Right cardiac atrium (tissue), 5 donors: ENCODE data around the gene ESR2. TPM values are rescaled to one million over a fixed set of nuclear protein-coding genes. Genes with fewer than 3 reads are reported as not detected.
"Not testable (repeated sequence)": the region's sequence is repeated elsewhere in the genome, so short reads cannot be mapped to it uniquely, and the experiment has no call there.

Experiments used
- ATAC-seq, 2 donors: fragments of 200-7000 bp; cut with Tn5 transposase; one replicate each; pipeline versions ENCODE4 v1.8.0 to v1.9.1; 2020; ENCODE audit warnings: moderate library complexity in 2 of 2, mild to moderate bottlenecking in 1 of 2
- DNase-seq, 3 donors: peaks; one replicate each; pipeline ENCODE4 v3.0.0-alpha.2; 2020
- H3K27ac ChIP-seq: one replicate; pipeline ENCODE4 v1.5.1; 2013; ENCODE audit warnings: mild to moderate bottlenecking, low read length, control low read depth, moderate library complexity
- H3K27me3 ChIP-seq: one replicate; pipeline ENCODE4 v1.6.1; 2013; ENCODE audit not compliant: control insufficient read depth, insufficient read depth
- H3K4me1 ChIP-seq: one replicate; pipeline ENCODE4 v1.6.1; 2013; ENCODE audit warnings: low read length; ENCODE audit not compliant: control insufficient read depth, insufficient read depth
- H3K4me3 ChIP-seq: one replicate; pipeline ENCODE4 v1.5.1; 2013; ENCODE audit warnings: low read length, control low read depth
- H3K9me3 ChIP-seq: one replicate; pipeline ENCODE4 v1.6.1; 2013; ENCODE audit warnings: low read length; ENCODE audit not compliant: control insufficient read depth
- WGBS: extraction: QIAGEN DNeasy Blood & Tissue Kit; methylation state at CpG from one replicate; pipeline ENCODE4 v1.1.7; 2013; 5-methylcytosine and 5-hydroxymethylcytosine counted together
- intact Hi-C, 4 donors: fragments of 100-400 bp; cut with DNase I; formaldehyde crosslinking; loops; one replicate each; pipeline versions ENCODE4 v1.11.0 to v1.14.0; 2022 to 2023
- polyA plus RNA-seq: library from polyadenylated mRNA; stranded (reverse); fragments of 200-250 nt; gene quantifications from one replicate; pipeline ENCODE4 v1.2.3, GENCODE V29; 2013
- total RNA-seq, 4 donors: library from RNA; stranded (reverse); fragmentation: NEBNext Ultra II Directional; extraction: Animal tissue kit (Norgen Biotek cat#: 25700); gene quantifications; one replicate each; pipeline ENCODE4 v1.2.1, GENCODE V29; 2021
- donor health status: healthy with polysubstance abuse.
- donor health status: DM: no; HTN: yes; CAD: no.
- donor health status: DM: no; HTN: no; CAD: no.
- donor health status: DM: no; HTN: yes; CAD: no; lungs with severe emphysema.
- donor health status: DM: yes; HTN: yes; CAD: no.

Gene ESR2
- total and polyA plus RNA-seq, 5 donors, result 0.11 to 0.60 (median 0.32) TPM

GRCh38 chr14:64123241-64123822, 170.8 kb downstream of the ESR2 start:
- 96% methylated on average over 5 of the region's 5 CpGs for WGBS
- intact Hi-C loops, result no loop called here
- no peak for ATAC-seq
- Histone ChIP-seq H3K4me3 (no peak overlapping the region), H3K27me3 (no peaks in the 10 kb centered on the region), H3K9me3 (no peaks in the 10 kb centered on the region), H3K4me1 (no peaks in the 10 kb centered on the region), H3K27ac (no peak overlapping the region)
- DNase-seq, result no peak

DNA sequence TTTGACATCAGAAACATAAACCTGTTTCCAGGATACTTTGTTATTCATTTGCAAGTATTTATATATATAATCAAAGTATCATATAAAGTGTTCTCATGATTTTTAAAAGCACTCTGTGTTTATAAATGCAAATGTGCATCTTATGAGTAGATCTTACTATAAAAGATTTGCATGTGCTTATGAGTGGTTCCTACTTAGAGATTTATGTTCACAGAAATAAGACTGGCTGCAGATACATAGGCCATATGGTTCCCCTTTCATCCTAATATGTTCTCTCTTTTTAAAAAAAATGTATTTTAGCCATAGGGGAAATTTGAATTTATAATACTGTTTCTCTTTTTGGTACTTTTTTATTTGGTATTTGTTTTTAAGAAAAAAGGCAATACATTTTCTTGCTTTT, 174.2 kb downstream of the ESR2 start:
- ATAC-seq (no peak), DNase-seq (no peak)
- intact Hi-C loops, result no loop called here
- Histone ChIP-seq H3K4me1 (no peaks in the 10 kb centered on the region), H3K27me3 (no peaks in the 10 kb centered on the region), H3K9me3 (no peaks in the 10 kb centered on the region), H3K4me3 (no peak overlapping the region), H3K27ac (no peak overlapping the region)

GRCh38 chr14:64119500-64119899, 174.7 kb downstream of the ESR2 start:
- intact Hi-C loops, result no loop called here
- Histone ChIP-seq H3K4me1 (no peaks in the 10 kb centered on the region), H3K9me3 (no peaks in the 10 kb centered on the region), H3K27me3 (no peaks in the 10 kb centered on the region), H3K4me3 (no peak overlapping the region), H3K27ac (no peak overlapping the region)
- ATAC-seq (no peak), DNase-seq (no peak)
- 87% methylated on average over 2 of the region's 2 CpGs for WGBS

- 93% methylated on average over 2 of the region's 2 CpGs for WGBS
- no peak for ATAC-seq
- intact Hi-C loops, result no loop called here
Measured at GRCh38 chr14:64118892-64119291, 175.3 kb downstream of the ESR2 start.

GRCh38 chr14:64118403-64118742, 175.8 kb downstream of the ESR2 start:
- ATAC-seq, H3K27me3 ChIP-seq, H3K4me3 ChIP-seq, DNase-seq, H3K9me3 ChIP-seq, intact Hi-C loops, H3K4me1 ChIP-seq: not testable (repeated sequence)
- H3K27ac ChIP-seq, result peak overlapping the region; percentile 59
- 87% methylated on average over 7 of the region's 7 CpGs for WGBS

More at GRCh38 chr14:64118892-64119291, 175.3 kb downstream of the ESR2 start:
- no peak for DNase-seq
- no peaks in the 10 kb centered on the region for H3K4me1 ChIP-seq
- H3K9me3 ChIP-seq, result no peaks in the 10 kb centered on the region
- H3K27me3 ChIP-seq, result no peaks in the 10 kb centered on the region
- no peak overlapping the region for H3K27ac ChIP-seq
- no peak overlapping the region for H3K4me3 ChIP-seq

GRCh38 chr14:64117671-64118402, 176.3 kb downstream of the ESR2 start:
- Histone ChIP-seq H3K4me1 (no peaks in the 10 kb centered on the region), H3K27ac (peak overlapping the region; percentile 65), H3K9me3 (no peaks in the 10 kb centered on the region), H3K4me3 (no peak overlapping the region), H3K27me3 (no peaks in the 10 kb centered on the region)
- peak; percentile 55 to 78 (median 76) for DNase-seq
- WGBS, result 66% methylated on average over 11 of the region's 11 CpGs
- peak; percentile 86 to 90 for ATAC-seq
- intact Hi-C loops, result no loop called here

GRCh38 chr14:64115401-64115800, 178.8 kb downstream of the ESR2 start:
- no peak for DNase-seq
- H3K27ac ChIP-seq, result no peak overlapping the region
- no peaks in the 10 kb centered on the region for H3K27me3 ChIP-seq
- H3K4me1 ChIP-seq, result no peaks in the 10 kb centered on the region
- WGBS, result 91% methylated on average over 6 of the region's 6 CpGs
- no peak for ATAC-seq
- no peak overlapping the region for H3K4me3 ChIP-seq
- H3K9me3 ChIP-seq, result no peaks in the 10 kb centered on the region
- intact Hi-C loops, result no loop called here

GRCh38 chr14:64114796-64115195, 179.4 kb downstream of the ESR2 start:
- Histone ChIP-seq H3K27me3 (no peaks in the 10 kb centered on the region), H3K4me1 (no peaks in the 10 kb centered on the region), H3K9me3 (no peaks in the 10 kb centered on the region), H3K4me3 (no peak overlapping the region), H3K27ac (no peak overlapping the region)
- ATAC-seq, result peak in 1 of 2 donors; percentile 13
- no peak for DNase-seq
- intact Hi-C loops, result no loop called here
- WGBS, result 93% methylated on average over 7 of the region's 7 CpGs

DNA sequence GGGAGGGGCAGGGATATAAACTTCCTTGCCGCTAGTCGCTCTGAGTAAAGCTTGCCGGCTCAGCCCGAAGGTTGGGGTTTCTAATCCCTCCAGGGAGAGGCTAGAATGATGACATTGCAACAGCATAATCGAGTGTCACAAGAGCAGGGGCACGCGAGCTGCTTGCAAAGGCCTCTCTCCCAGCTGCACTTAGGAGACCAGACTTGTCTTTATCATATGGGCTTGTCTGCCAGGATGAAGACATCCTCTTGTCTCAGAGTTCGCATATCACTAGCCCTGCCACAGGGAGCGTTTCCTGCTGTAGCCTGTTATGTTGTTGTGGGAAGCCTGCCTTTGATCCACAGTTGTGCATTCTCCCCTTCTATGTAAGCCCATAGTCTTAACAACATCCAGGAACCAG, 180.0 kb downstream of the ESR2 start:
- H3K27me3 ChIP-seq, result no peaks in the 10 kb centered on the region
- DNase-seq (peak in 2 of 3 donors; percentile 18 to 37), ATAC-seq (peak; percentile 20 to 52)
- H3K27ac ChIP-seq, result peak overlapping the region; percentile 11
- no peaks in the 10 kb centered on the region for H3K4me1 ChIP-seq
- no peak overlapping the region for H3K4me3 ChIP-seq
- intact Hi-C loops, result no loop called here
- H3K9me3 ChIP-seq, result no peaks in the 10 kb centered on the region
- WGBS, result 45% methylated on average over 9 of the region's 9 CpGs

- Histone ChIP-seq H3K4me3 (no peak overlapping the region), H3K27ac (peak overlapping the region; percentile 20), H3K9me3 (no peaks in the 10 kb centered on the region), H3K4me1 (no peaks in the 10 kb centered on the region), H3K27me3 (no peaks in the 10 kb centered on the region)
- DNase-seq (peak in 1 of 3 donors; percentile 40), ATAC-seq (peak; percentile 15 to 34)
- intact Hi-C loops, result no loop called here
- WGBS, result 77% methylated on average over 17 of the region's 17 CpGs
Measured at GRCh38 chr14:64112867-64113678, 181.1 kb downstream of the ESR2 start.

GRCh38 chr14:64110802-64111201, 183.4 kb downstream of the ESR2 start:
- H3K4me1 ChIP-seq, result no peaks in the 10 kb centered on the region
- DNase-seq, result no peak
- no peak for ATAC-seq
- H3K27me3 ChIP-seq, result no peaks in the 10 kb centered on the region
- intact Hi-C loops, result no loop called here
- 98% methylated on average over 1 of the region's 1 CpG for WGBS
- no peak overlapping the region for H3K27ac ChIP-seq
- no peak overlapping the region for H3K4me3 ChIP-seq
- no peaks in the 10 kb centered on the region for H3K9me3 ChIP-seq
